GM18526 (cell line): Measurements from ENCODE around the gene ZBTB7C.

ENCODE experiments used
- POLR2A ChIP-seq: IDR thresholded peaks from 3 replicates; pipeline ENCODE4 v1.6.1; 2011; ENCODE audit not compliant: insufficient read length; ENCODE audit errors: extremely low read depth

ZBTB7C gene

DNA sequence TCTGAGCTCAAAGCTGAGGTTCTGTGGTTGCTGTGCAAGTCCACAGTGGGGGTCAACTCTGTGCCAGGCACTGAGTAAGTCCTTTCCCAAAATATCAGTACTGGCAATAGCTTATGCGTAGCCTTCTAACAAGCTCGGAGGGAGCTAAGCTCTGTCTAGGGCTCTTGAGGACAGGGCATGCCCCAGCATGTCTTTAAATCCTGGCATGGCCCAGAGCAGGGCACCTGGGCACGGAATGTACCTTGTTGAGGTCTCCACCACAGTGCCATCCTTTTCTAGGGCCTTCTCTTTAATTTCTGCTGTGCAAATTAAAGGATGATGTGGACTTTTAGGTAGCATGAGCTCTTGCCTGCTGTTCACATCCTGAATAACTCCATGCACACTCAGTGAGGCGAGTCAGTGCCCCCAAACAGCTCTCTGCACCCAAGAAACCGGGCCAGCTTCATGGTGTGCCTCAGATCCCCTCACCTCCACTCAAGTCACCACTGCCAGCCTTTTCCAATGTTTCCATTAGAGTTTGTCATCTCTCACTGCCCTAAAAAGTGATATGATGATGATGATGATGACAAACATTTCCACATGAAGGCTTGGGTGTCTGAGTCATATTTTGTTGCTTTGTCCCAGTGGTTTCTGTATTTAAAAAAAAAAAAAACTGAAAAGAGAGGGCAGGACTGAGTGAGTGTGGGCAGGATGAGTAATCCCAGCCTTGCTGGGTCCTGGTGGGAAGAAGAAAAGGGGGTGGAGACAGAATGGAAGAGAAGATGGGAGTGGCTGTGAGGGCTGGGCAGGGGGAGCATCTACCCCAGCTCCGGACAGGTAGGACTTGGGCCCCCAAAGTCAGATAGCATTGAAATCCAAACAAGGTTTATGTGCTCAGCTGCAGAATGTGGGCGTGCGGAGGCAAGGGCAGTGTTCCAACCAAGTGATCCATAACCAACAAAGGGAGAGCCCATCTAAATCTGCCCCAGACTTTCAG, 78.9 kb downstream of the ZBTB7C start:
- no peak for TF ChIP-seq POLR2A

DNA sequence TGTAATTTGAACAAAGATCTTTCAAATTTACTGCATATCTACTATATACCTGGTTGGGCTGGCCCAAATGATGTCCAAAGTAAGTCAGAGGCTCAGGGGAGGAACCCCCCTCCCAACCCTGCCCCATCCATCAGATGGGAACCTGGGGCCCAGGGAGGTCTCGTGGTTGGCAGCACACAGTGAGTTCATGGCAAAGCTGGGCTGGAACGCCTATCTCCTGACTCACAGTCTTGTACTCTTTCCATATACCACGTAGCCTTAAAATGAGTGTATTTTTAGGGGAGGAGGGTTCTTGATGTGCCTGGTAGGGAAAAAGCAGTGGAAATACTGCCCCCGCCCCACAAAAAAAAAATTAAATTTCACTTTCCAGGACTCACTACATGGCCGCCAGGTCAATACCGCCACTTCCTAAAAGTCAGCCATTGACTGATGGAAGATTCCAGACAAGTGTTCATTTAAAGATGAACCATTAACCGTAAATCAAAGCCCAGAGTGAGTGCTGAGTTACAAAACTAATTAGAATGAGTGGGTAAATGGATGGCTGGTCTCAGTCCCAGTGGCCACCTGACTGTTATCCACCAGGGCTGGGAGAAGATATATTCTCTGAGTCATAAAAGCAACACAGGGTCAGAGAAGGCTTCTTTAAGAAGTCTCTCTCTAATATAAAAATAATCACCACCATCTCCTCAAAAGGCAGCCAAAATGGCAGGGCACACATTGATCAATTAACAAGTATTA, 80.5 kb downstream of the ZBTB7C start:
- TF ChIP-seq POLR2A: no peak

DNA sequence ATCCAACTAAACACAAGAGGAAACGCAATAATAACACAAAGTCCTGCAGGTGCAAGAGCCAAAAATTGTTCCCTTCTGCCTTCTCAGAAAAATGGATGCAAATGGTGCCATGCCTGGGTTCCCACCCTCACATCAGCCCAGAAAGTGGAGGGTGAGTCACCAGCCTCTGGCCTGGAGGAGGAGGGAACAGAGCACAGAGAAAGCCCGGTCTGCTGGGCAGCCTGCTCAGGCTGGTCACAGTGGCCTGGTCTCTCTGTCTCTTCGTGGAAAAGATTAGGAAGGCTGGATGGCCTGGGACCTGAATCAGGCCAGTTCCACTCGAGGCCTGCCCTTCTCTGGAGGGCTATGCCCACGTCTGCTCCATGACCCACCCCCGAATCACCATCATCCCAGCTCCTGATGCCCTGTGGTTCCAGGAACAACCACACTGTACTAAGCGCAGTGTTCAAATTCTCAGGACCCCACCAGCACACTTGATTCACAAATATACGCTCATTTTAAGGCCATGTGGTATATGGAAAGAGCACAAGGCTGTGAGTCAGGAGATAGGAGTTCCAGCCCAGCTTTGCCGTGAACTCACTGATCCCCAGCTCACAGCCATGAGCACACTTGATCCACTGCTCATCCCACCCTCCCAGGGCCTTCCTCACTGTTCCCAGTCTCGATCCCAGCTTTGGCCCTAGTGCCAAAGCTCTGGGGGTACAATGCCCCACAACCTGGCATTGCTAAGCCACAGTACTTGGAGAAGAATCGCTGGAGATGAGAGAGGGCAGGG, 82.1 kb downstream of the ZBTB7C start:
- no peak for TF ChIP-seq POLR2A

DNA sequence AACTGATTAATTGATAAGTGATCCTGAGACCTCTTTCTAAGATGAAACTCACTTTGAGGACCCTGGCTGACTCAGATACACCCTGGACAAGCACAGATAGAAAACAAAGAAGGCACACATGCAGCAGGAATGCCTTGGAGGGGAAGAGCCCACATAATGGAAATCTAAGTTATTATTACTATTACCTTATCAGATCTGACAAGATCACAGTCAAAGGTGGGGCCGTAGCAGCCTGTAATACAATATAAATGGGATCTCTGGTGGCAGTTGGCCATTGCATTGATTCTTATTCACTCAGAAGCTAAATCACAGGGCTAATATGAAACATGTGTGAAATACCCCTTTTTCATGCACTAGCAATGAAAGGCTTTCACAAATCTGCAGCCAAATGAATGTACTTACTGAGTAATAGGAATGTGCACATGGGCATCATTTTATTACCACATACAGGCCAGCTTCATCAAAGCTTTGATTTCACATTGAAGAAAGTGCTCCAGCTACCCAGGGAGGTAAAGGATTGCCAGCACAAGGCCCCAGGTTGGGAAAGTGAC, 84.0 kb downstream of the ZBTB7C start:
- no peak for TF ChIP-seq POLR2A

DNA sequence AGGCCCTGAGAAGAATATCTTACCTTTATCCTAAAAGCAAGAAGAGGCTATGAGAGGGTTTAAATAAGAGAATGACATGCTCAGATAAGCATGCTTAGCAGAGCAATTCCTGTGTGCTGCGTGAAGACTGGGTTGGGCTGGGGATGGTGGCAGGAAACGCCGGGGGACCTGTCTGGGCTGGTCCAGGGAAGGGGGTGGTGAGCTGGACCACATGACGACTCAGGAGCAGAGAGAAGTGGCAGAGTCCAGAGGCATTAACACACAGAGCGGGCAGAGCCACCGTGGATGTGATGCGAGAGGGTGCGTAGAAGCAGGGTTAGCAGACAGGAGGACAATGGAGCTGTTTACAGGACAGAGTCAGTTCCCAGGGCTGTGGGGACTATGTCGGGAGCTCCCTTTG, 84.5 kb downstream of the ZBTB7C start:
- TF ChIP-seq POLR2A: no peak

DNA sequence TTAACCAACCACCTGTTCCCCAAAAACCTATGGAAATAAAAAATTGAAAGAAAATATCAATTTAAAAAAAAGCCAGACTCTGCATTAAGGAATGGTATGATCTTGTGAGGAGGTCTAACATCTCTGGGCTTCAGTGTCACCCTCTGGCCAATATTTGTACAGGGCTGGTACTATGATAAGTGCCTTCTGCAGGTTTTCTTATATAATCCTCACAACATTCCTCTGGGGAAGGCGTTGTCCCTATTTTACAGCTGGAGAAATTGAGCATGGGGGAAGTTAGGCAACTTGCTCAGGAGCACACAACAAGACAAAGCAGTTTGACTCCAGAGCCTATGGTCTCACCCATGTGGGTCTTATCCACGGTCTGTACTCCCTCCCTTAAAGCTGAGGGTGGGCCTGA, 86.0 kb downstream of the ZBTB7C start:
- no peak for TF ChIP-seq POLR2A

DNA sequence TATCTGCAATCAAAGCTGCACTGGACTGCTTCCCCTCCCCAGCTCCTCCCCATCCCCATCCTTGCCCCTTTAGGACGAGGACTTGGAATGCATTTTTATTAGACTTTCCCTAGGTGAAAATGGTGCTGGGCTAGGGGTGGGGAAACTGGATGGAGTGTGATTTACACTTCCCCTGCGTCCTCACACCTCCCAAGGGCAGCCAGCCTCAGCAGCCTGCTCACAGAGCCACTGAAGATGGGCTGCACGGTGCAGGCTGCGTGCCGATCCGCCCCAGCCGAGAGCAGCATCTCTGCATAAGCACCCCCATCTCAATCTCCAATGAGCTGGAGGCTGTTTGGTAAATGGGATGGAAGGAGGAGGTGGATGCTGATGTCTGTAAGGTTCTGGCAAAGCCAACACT, 87.6 kb downstream of the ZBTB7C start:
- TF ChIP-seq POLR2A: no peak

DNA sequence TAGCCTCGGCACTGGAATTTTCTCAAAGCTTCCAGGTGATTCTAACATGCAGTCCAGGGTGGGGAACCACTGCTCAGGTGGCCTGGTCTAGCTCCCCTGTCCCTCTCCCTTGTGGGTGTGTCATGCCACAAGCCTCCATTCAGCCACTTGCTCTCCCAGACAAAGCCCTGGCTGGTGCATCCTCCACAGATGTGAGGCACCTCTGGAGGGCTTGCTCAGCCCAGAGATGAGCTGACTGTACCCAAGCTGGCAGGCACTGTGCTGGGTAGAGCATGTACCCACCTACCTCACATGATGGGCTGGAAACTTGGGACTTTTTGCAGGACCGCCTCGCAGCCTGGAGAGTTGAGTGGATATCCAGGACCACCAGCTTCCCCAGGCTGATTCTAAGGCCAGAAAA, 88.1 kb downstream of the ZBTB7C start:
- no peak for TF ChIP-seq POLR2A

DNA sequence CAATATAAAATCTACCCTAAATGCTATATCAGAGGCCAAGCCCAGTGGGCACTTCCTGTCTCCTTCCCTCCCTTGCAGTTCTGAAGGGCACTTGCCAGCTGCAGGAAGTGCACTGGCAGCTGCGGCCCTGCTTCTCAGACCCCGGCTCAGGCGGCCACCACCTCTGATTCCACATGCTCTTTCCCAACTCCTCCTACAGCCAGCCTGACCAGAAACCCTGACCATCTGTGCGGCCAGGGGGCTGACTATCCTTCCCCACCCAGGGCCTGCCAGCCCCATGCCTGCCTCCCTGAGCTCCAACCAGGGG, 88.6 kb downstream of the ZBTB7C start:
- no peak for TF ChIP-seq POLR2A

DNA sequence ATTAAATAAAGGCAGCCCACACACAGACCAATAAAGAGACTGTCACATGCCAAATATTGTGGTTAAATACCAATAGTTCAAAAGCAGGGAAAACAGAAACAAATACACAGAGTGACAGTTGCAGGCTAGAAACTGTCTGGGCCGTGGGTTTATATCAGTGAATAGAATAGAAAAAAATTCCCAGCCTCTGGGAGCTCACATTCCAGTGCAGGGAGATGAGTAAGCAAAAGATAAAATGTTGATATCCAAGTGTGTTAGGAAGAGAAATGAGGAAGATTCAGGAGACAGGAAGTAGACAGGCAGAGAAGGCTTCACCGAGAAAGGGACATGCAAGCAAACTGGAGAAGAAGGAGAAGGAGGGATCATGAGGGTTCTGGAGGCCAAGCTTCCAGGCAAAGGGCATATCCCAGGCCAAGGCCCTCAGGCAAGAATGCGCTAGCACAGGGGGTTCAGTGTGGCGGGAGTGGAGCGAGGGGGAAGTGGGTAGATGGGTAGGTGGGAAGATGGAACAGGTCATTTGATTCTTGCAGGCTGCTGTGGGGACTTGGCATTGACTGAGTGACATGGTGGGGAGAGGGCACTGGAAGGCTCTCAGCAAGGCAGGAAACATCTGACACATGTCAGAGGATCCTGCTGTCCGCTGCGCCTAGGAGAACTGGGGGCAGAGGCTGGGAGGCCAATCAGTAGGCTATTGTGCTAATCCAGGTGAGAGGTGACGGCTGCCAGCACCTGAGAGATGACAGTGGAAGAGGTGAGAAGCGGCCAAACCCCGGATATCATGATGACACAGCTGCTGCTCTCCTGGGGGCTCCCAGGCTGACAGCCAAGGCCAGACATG, 89.2 kb downstream of the ZBTB7C start:
- TF ChIP-seq POLR2A: no peak

DNA sequence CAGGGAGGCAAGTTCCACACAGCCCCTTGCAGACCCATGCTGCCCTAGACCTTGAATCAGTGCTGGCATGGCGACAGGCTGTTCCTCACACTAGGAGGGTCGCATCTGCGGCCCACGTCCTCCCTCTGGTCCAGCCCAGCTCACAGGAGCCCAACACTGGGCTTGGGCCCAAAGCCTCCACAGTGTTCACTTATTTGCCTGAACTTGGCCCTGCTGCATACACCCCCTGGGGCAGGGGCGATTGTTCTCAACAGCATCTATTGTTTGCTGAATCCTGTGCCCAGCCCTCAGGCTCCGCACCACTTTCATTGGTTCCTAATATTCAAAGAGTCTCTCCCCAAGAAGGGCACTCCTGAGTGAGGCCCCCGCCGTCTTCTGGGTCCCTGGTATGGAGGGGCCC, 90.7 kb downstream of the ZBTB7C start:
- no peak for TF ChIP-seq POLR2A

DNA sequence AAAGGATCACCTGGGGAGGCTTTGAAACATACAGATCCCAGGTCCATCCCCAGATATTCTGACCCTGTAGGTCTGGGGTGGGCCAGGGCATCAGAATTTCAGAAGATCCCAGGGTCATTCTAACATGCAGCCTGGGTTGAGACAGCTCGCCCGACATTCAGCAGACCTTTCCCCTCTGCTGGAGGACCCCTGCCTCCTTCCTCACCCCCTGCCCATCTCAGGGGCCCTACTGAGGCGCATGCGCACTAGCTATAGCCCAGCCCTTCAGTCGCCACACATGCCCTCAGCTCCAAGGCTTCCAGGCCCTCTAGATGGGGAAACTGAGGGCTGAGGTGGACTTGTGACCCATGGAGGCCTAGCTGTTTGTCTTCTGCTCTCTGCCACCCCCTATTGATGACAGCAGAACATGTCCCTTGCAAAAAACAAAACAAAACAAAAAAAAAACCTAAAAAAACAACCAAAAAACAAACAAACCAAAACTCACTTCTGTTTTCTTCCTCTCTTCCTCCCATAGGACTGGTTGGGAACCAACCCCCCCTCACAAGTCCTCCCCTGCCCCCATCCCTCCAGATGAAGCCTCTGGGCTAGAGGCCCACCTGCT, 91.3 kb downstream of the ZBTB7C start:
- no peak for TF ChIP-seq POLR2A

DNA sequence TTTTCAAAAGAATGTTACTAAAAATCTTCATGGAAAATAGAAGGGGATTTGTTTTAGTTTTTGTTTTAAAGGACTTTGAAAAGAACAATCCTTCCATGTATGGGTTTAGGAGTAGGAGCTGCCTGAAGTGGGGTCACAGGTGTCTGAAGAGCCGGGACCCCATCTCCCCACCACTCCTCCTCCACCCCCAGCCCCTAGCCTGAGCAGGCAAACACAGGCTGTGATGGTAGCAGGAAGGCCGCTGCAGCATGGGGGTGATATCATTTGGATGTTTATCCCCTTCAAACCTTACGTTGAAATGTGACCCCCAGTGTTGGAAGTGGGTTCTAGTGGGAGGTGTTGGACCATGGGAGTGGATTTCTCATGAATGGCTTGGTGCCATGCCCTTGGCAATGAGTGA, 93.0 kb downstream of the ZBTB7C start:
- TF ChIP-seq POLR2A: no peak

DNA sequence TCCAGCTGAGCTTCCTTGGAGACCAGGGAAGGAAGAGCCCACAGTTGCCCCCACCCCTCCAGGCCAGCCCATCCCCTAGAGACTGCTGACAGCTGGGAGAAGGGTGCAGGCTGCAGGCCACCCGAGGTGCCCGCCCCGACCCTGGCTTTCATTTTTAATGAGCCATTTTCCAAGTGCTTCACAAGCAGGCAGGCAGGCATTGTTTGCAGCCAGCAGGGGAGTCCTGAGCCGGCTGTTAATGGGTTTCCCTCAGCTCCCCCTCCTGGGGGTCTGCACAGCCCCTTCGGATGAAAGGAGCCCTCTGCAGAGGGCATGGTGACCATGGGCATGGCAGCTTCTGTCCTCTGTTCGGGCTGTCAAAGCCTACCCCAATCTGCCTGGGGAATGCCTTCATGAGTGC, 94.5 kb downstream of the ZBTB7C start:
- no peak for TF ChIP-seq POLR2A
